IMR-90 (cell line): ENCODE results near the gene ITPR2. TPM values are rescaled to one million over a fixed set of nuclear protein-coding genes. Genes with fewer than 3 reads are reported as not detected.

Source experiments
- ATAC-seq: fragments of 200-7000 bp; cut with Tn5 transposase; 2 replicates; pipeline ENCODE4 v1.9.1; 2020; ENCODE audit warnings: low read depth, mild to moderate bottlenecking, moderate library complexity
- BruUV-seq: library from RNA; stranded (reverse); fragments of 400-500 nt; replicated peaks from 2 replicates; lab custom pipeline; 2021; lab: Mats Ljungman, UMichigan
- CTCF ChIA-PET: fragments of 300-600 bp; formaldehyde crosslinking; extraction: SDS; loops from one replicate; lab custom pipeline; 2021; ENCODE audit warnings: antibody characterized with exemption; lab: Yijun Ruan, JAX
- POLR2A ChIA-PET: fragments of 300-600 bp; sonication (Branson Sonifier 250); formaldehyde crosslinking; loops from one replicate; lab custom pipeline; 2022; ENCODE audit warnings: antibody characterized with exemption; ENCODE audit not compliant: unreplicated experiment; lab: Charles Lee
- DNase-seq: peaks from one replicate; pipeline ENCODE4 v3.0.0; 2013
- H2AFZ ChIP-seq: replicated peaks from 2 replicates; pipeline ENCODE3; 2013; ENCODE audit warnings: low read length, mild to moderate bottlenecking; ENCODE audit not compliant: poor library complexity
- H2AK5ac ChIP-seq: 2 replicates; pipeline ENCODE4 v1.6.1; 2013; ENCODE audit warnings: low read depth, low read length, inconsistent platforms
- H2AK9ac ChIP-seq: replicated peaks from 2 replicates; pipeline ENCODE3; 2013; ENCODE audit warnings: mild to moderate bottlenecking, low read depth, low read length, moderate library complexity; ENCODE audit not compliant: poor library complexity
- H2BK120ac ChIP-seq: 2 replicates; pipeline ENCODE4 v1.6.1; 2013; ENCODE audit warnings: low read depth, low read length, inconsistent platforms
- H2BK15ac ChIP-seq: 3 replicates; pipeline ENCODE4 v1.6.1; 2013; ENCODE audit warnings: low read depth, low read length, inconsistent platforms
- H2BK20ac ChIP-seq: 2 replicates; pipeline ENCODE4 v1.6.1; 2013; ENCODE audit warnings: low read depth, mild to moderate bottlenecking, inconsistent platforms, low read length, moderate library complexity
- H2BK5ac ChIP-seq: 2 replicates; pipeline ENCODE4 v1.6.1; 2013; ENCODE audit warnings: mild to moderate bottlenecking, low read depth, low read length, inconsistent platforms; ENCODE audit not compliant: poor library complexity, severe bottlenecking
- H3K14ac ChIP-seq: replicated peaks from 2 replicates; pipeline ENCODE4 v1.6.1; 2013; ENCODE audit warnings: low read depth, low read length, inconsistent platforms
- H3K18ac ChIP-seq: 2 replicates; pipeline ENCODE4 v1.6.1; 2013; ENCODE audit warnings: low read depth, low read length, control low read depth
- H3K23ac ChIP-seq: 2 replicates; pipeline ENCODE4 v1.6.1; 2013; ENCODE audit warnings: low read depth, low read length, inconsistent platforms
- H3K27ac ChIP-seq: 2 replicates; pipeline ENCODE4 v1.5.1; 2013; ENCODE audit warnings: mild to moderate bottlenecking, control low read depth, low read length; ENCODE audit not compliant: insufficient read depth
- H3K27me3 ChIP-seq: 2 replicates; pipeline ENCODE4 v1.6.1; 2013; ENCODE audit warnings: low read length; ENCODE audit not compliant: control insufficient read depth, insufficient read depth
- H3K36me3 ChIP-seq: 2 replicates; pipeline ENCODE4 v1.6.1; 2013; ENCODE audit warnings: low read length, mixed read lengths; ENCODE audit not compliant: control insufficient read depth, insufficient read depth
- H3K4ac ChIP-seq: 2 replicates; pipeline ENCODE4 v1.6.1; 2013; ENCODE audit warnings: low read depth, low read length, inconsistent platforms
- H3K4me1 ChIP-seq: 2 replicates; pipeline ENCODE4 v1.6.1; 2013; ENCODE audit warnings: low read length, mixed read lengths; ENCODE audit not compliant: control insufficient read depth, insufficient read depth
- H3K4me2 ChIP-seq: 2 replicates; pipeline ENCODE4 v1.6.1; 2013; ENCODE audit warnings: low read depth, mild to moderate bottlenecking, control low read depth, low read length, moderate library complexity
- H3K4me3 ChIP-seq: 2 replicates; pipeline ENCODE4 v1.5.1; 2013; ENCODE audit warnings: low read depth, mild to moderate bottlenecking, control low read depth, low read length, moderate library complexity; ENCODE audit not compliant: insufficient read depth
- H3K56ac ChIP-seq: 2 replicates; pipeline ENCODE4 v1.6.1; 2013; ENCODE audit warnings: low read length, inconsistent platforms; ENCODE audit not compliant: insufficient read depth; ENCODE audit errors: extremely low read depth
- H3K79me1 ChIP-seq, 2 experiments: 2 replicates each; pipeline ENCODE4 v1.6.1; 2013; ENCODE audit warnings: low read length in 2 of 2, inconsistent platforms in 1 of 2, low read depth in 1 of 2
- H3K9ac ChIP-seq: 2 replicates; pipeline ENCODE4 v1.6.1; 2013; ENCODE audit warnings: low read depth, low read length, control low read depth
- H3K9me1 ChIP-seq: 2 replicates; pipeline ENCODE4 v1.6.1; 2013; ENCODE audit warnings: low read length, inconsistent platforms; ENCODE audit not compliant: insufficient read depth
- H3K9me3 ChIP-seq: 2 replicates; pipeline ENCODE4 v1.6.1; 2013; ENCODE audit warnings: low read length; ENCODE audit not compliant: control insufficient read depth, insufficient read depth
- H4K20me1 ChIP-seq: 2 replicates; pipeline ENCODE4 v1.6.1; 2013; ENCODE audit warnings: low read length, inconsistent platforms; ENCODE audit not compliant: insufficient read depth
- H4K5ac ChIP-seq: 2 replicates; pipeline ENCODE4 v1.6.1; 2013; ENCODE audit warnings: mild to moderate bottlenecking, low read depth, low read length, control low read depth
- H4K8ac ChIP-seq, 2 experiments: 2 replicates each; pipeline ENCODE4 v1.6.1; 2013; ENCODE audit warnings: low read depth in 2 of 2, low read length in 2 of 2, control low read depth in 1 of 2, inconsistent platforms in 1 of 2
- H4K91ac ChIP-seq: 2 replicates; pipeline ENCODE4 v1.6.1; 2013; ENCODE audit warnings: low read depth, low read length, inconsistent platforms; ENCODE audit not compliant: insufficient read depth
- BHLHE40 ChIP-seq: fragments of 150-350 bp; IDR thresholded peaks from 2 replicates; pipeline ENCODE4 v1.6.1; 2016; ENCODE audit warnings: mild to moderate bottlenecking, low read depth, low read length
- CEBPB ChIP-seq: IDR thresholded peaks from 2 replicates; pipeline ENCODE4 v1.6.1; 2012; ENCODE audit warnings: low read depth, low read length, improper control_type of control experiment
- CHD1 ChIP-seq: IDR thresholded peaks from 2 replicates; pipeline ENCODE4 v1.6.1; 2012; ENCODE audit warnings: low read depth, low read length, improper control_type of control experiment
- CTCF ChIP-seq: conservative IDR thresholded peaks from 2 replicates; pipeline ENCODE4 v1.5.1; 2012; ENCODE audit warnings: mild to moderate bottlenecking, low read depth, low read length, improper control_type of control experiment
- ELK1 ChIP-seq: fragments of 150-350 bp; IDR thresholded peaks from 2 replicates; pipeline ENCODE4 v1.6.1; 2016; ENCODE audit warnings: low read depth, mild to moderate bottlenecking, low read length, moderate library complexity, borderline replicate concordance
- FOS ChIP-seq: fragments of 150-350 bp; IDR thresholded peaks from 2 replicates; pipeline ENCODE4 v1.6.1; 2016; ENCODE audit warnings: low read depth, low read length
- MAFK ChIP-seq: IDR thresholded peaks from 2 replicates; pipeline ENCODE4 v1.6.1; 2012; ENCODE audit warnings: low read depth, low read length, improper control_type of control experiment
- MAZ ChIP-seq: IDR thresholded peaks from 2 replicates; pipeline ENCODE4 v1.6.1; 2012; ENCODE audit warnings: low read depth, mild to moderate bottlenecking, low read length, improper control_type of control experiment, moderate library complexity, borderline replicate concordance
- MXI1 ChIP-seq: IDR thresholded peaks from 2 replicates; pipeline ENCODE4 v1.6.1; 2012; ENCODE audit warnings: low read depth, mild to moderate bottlenecking, low read length, moderate library complexity, borderline replicate concordance
- NFE2L2 ChIP-seq: fragments of 150-350 bp; IDR thresholded peaks from 2 replicates; pipeline ENCODE4 v1.6.1; 2016; ENCODE audit warnings: low read depth, mild to moderate bottlenecking, low read length
- POLR2A ChIP-seq: IDR thresholded peaks from 2 replicates; pipeline ENCODE4 v1.6.1; 2012; ENCODE audit warnings: mild to moderate bottlenecking, low read depth, low read length
- RAD21 ChIP-seq: IDR thresholded peaks from 2 replicates; pipeline ENCODE4 v1.6.1; 2012; ENCODE audit warnings: low read length, improper control_type of control experiment
- RCOR1 ChIP-seq: IDR thresholded peaks from 2 replicates; pipeline ENCODE4 v1.6.1; 2012; ENCODE audit warnings: mild to moderate bottlenecking, low read length, improper control_type of control experiment; ENCODE audit not compliant: insufficient replicate concordance
- RFX5 ChIP-seq: IDR thresholded peaks from 2 replicates; pipeline ENCODE4 v1.8.0; 2012; ENCODE audit warnings: low read depth, mild to moderate bottlenecking, low read length, moderate library complexity
- SMC3 ChIP-seq: fragments of 150-350 bp; IDR thresholded peaks from 2 replicates; pipeline ENCODE4 v1.6.1; 2016; ENCODE audit warnings: low read depth, mild to moderate bottlenecking, antibody characterized with exemption, low read length, moderate library complexity
- USF2 ChIP-seq: fragments of 150-350 bp; IDR thresholded peaks from 2 replicates; pipeline ENCODE4 v1.6.1; 2017; ENCODE audit warnings: mild to moderate bottlenecking, antibody characterized with exemption, low read length, low read depth
- WGBS, 2 experiments: methylation state at CpG; one replicate each; pipeline versions ENCODE4 v1.1.5 to v1.1.7; 2013; ENCODE audit warnings: missing lambda C conversion rate in 2 of 2; ENCODE audit not compliant: insufficient read length in 1 of 2; ENCODE audit errors: extremely low coverage in 2 of 2; 5-methylcytosine and 5-hydroxymethylcytosine counted together
- dilution Hi-C: fragments of 300-500 bp; cut with HindIII; formaldehyde crosslinking; loops from one replicate; pipeline ENCODE4 v1.14.3; 2018; ENCODE audit warnings: low sequenced_read_pairs; ENCODE audit not compliant: unreplicated experiment
- in situ Hi-C: fragments of 300-500 bp; cut with MboI; formaldehyde crosslinking; loops from 3 replicates; pipeline ENCODE4 v1.14.3; 2019; ENCODE audit warnings: low sequenced_read_pairs, inconsistent platforms, mixed read lengths
- intact Hi-C: fragments of 100-400 bp; cut with micrococcal nuclease; formaldehyde crosslinking; loops from 2 replicates; pipeline ENCODE4 v1.10.0; 2022
- polyA plus RNA-seq, 3 experiments: library from polyadenylated mRNA; depleted of rRNA; stranded (reverse); fragments of >200 nt; gene quantifications; 2 replicates each; pipeline ENCODE4 v1.2.3, GENCODE V29; 2012; ENCODE audit warnings: low replicate concordance in 1 of 3
- total RNA-seq: library from RNA; depleted of rRNA; stranded (reverse); fragments of >200 nt; gene quantifications from 2 replicates; pipeline ENCODE4 v1.2.3, GENCODE V29; 2012

ITPR2 gene
- total and polyA plus RNA-seq, 2 of the 4 experiments (the other 2 are of a cell fraction) = 1.2 to 9.0 TPM

GRCh38 chr12:26361964-26362363, 471.0 kb downstream of the ITPR2 start:
- no peaks in the 10 kb centered on the region for H3K4me1 ChIP-seq
- no peak overlapping the region for H3K23ac ChIP-seq
- H2BK120ac ChIP-seq = no peak overlapping the region
- TF ChIP-seq CHD1 = no peak
- no peak for TF ChIP-seq RFX5
- no peak for TF ChIP-seq RAD21
- TF ChIP-seq MAZ = no peak
- TF ChIP-seq NFE2L2 = no peak
- no peak for TF ChIP-seq POLR2A
- TF ChIP-seq MXI1 = no peak
- TF ChIP-seq ELK1 = no peak
- no peak for TF ChIP-seq FOS
- no peak for TF ChIP-seq SMC3
- no peak for TF ChIP-seq CTCF
- TF ChIP-seq CEBPB = no peak
- no peak for TF ChIP-seq RCOR1
- TF ChIP-seq USF2 = no peak
- TF ChIP-seq BHLHE40 = no peak
- no peak for TF ChIP-seq MAFK
- ATAC-seq (no peak), DNase-seq (no peak)
- in situ Hi-C loops = no loop called here
- WGBS, 2 experiments = 80% methylated on average over 1 of the region's 1 CpG; no CpG with 5 or more reads in 1 of the 2 experiments
- no peak overlapping the region for H3K56ac ChIP-seq
- H4K20me1 ChIP-seq = no peaks in the 10 kb centered on the region
- no peak overlapping the region for H4K5ac ChIP-seq
- H3K36me3 ChIP-seq = no peaks in the 10 kb centered on the region
- H3K9ac ChIP-seq = no peak overlapping the region
- H2AK9ac ChIP-seq = no peak overlapping the region
- CTCF ChIA-PET = no interaction called here
- no peaks in the 10 kb centered on the region for H3K79me1 ChIP-seq
- H3K9me3 ChIP-seq = no peaks in the 10 kb centered on the region
- no peak overlapping the region for H2BK15ac ChIP-seq
- no peak overlapping the region for H3K4me3 ChIP-seq
- no peaks in the 10 kb centered on the region for H3K9me1 ChIP-seq
- intact Hi-C loops = loop anchor here (5.0 kb wide), 1 partner anchor 900 kb away; no protein-coding TSS in a partner anchor
- no peak overlapping the region for H4K8ac ChIP-seq
- BruUV-seq = no TSS peak
- no peak overlapping the region for H4K91ac ChIP-seq
- POLR2A ChIA-PET = no interaction called here
- no peak overlapping the region for H3K4me2 ChIP-seq
- no peak overlapping the region for H2BK20ac ChIP-seq
- H2AK5ac ChIP-seq = no peak overlapping the region
- H3K4ac ChIP-seq = no peak overlapping the region
- H2BK5ac ChIP-seq = no peak overlapping the region
- H3K27ac ChIP-seq = no peak overlapping the region
- no peak overlapping the region for H3K14ac ChIP-seq
- dilution Hi-C loops = no loop called here
- no peak overlapping the region for H3K18ac ChIP-seq
- H2AFZ ChIP-seq = no peak overlapping the region
- no peaks in the 10 kb centered on the region for H3K27me3 ChIP-seq
